ENCODE data around the gene GLCCI1. TPM values are rescaled to one million over a fixed set of nuclear protein-coding genes. Genes with fewer than 3 reads are reported as not detected.

Gene GLCCI1
- 14.6 TPM for polyA plus RNA-seq (ENCODE audit: insufficient read length)

DNA sequence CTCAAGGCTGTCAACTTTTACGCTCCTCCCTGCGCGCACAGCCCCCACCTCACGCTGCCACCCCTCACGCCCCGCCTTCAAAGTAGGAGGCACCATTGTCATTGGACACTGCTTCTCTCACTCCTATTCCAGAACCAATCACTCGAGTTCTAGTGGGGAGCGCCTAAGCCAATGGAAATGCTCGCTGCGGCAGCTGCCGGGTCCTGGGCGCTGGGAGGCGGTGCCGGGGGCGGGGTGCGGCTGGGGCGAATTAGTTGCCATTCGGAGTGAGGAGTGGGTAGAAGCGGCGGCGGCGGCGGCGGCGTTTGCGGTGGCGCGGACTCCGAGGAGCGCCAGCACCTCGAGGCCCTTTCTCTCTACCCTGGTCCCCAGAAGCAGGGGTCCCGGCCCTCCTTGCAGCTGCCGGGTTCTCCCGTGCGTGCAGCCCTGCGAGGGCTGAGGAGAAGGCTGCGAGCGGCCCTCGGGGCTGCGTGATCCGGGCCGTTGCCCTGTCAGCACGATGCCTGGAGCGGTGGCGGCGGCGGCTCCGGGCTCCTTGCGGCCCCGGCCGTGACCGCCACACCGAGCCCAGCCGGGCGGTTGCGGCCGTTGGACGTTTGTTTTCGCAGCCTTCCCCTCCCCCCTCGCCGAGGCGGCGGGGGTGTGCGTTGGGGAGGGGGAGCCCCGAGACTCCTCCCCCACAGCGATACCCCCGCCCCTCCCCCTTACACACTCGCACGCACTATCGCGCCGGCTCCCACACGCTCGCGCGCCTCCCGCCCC, at the start of gene GLCCI1:
Gene GLCCI1, plus strand, starts transcription at position 253 of the 762 bp plus-strand sequence. CDS start 555 bp downstream, outside the sequence.
- DNase-seq (ENCODE audit: low read depth) = peak; percentile 92

DNA sequence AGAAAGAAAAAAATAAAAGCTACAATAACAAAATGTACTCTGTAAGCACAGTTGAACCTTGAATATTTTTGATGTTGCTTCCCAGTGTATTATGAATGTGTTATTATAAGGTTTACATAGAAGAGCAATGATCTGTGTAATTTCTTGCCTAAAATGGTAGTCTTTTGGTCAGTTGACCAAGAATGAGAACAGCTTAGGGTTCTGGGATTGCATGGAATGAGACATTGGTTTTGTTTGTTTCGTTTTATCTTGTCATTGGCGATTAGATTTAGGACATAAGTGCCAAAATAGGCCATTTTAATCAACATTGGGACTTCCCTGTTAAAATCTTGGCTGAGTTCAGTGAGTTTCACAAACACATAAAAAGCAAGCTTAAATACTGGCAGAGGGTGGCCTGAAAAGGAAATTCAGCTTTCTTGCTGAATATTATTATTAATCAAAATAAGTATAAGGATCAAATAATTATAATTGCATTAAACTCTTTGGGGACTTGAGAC, 49.1 kb upstream of the GLCCI1 start:
- DNase-seq (ENCODE audit: low read depth) = no peak

DNA sequence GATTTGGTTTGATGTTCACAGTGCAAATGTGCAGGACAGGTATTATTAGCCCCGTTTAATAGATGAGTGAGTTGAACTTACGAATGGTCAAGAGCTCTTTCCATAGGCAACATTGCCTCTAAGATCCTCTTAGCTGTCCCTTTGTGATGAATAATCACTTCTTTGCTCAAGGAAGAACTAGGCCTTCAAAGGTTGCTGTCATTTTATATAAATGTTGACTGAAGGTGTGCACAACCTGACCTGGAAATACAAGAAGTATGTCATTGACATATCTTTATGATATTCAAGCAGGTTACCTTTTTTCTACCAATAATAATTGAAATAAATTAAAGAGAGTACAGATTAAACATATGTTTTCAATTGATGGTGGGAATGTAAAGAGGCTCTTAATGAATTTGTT, 48.5 kb upstream of the GLCCI1 start:
- no peak for DNase-seq (ENCODE audit: low read depth)

DNA sequence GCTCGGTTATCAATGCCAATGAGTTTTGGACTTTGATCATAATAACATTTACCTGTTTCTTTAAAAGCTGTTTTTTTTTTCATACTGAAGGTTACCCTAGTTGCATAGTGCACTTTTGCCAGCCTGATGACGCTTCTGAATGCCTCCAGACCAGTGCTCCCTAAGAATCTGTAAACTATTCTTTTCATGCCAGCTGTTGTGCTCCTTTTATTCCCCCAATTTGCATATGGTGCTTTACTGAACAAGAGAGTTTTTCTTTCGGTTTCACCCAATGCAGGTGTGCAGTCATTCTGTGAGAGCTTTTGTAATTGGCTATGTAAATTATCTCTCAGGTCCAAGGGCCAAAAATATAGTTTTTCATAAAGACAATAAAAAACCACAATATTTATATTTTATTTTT, 48.1 kb upstream of the GLCCI1 start:
- no peak for DNase-seq (ENCODE audit: low read depth)

DNA sequence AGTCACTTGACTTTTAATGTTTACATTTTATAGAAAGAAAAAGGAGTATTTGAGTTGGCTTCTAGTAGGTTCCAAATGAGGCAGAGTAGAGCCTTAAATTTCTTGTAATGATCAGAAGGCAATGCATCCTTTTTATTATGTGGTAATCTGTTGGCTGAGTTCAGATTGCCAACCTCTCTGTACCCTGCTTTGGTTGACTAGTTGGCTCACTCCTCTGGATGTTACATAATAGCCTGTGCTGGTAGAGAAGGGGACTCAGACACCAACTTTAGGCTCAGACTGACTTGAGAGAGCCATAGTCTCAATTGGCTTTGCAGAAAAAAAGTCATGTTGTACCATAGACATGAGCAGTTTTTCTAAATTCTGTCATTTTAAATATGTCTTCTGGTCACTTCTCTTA, 46.8 kb upstream of the GLCCI1 start:
- no peak for DNase-seq (ENCODE audit: low read depth)

DNA sequence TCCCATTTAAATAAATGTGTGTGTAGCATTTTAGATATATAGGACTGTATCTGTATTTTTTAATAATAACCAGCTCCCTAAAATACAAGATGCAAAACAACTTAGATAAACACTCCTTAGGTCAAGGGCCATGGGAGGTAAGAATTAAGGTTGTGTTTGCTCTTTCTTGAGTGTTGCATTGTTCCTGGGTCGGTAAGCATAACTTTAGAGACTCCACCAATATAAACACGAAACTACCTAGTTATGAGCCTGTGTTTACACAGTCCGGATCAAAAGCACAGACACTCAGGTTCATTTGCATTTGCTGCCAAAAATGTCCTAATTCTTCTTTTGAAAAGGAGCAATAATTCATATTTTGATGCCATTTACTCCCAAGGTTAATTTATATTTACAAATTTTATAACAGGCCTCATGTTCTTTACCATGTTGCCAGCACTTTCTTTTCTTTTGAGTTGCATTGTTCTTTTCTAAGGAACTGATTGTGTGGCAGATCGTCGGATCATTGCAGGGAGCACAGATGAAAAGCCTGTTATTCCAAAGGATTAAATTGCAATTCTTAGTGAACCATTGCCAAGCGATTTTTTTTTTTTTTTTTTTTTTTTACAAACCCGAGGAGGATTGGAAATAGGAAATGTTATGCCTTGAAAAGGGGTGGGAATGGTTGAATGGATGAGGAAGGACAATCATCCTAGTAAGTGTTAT, 45.8 kb upstream of the GLCCI1 start:
- DNase-seq (ENCODE audit: low read depth) = no peak

DNA sequence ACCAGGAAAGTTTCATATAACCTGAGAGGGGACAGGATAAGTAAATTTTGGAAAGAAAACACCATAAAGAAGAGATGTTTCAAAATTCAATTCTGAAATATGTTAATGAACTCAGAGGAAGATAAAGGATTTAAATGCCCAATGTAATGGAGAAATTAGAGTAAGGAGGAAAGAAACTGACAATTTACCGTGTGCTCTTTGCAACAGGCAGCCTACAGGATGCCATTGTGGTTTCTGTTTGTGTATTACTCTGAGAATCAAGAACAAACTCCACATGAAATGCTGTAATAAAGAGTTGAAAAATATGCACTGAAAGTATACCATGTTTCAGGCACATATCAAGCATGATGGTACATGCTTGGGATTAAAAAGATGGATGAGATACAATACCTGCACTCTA, 44.8 kb upstream of the GLCCI1 start:
- DNase-seq (ENCODE audit: low read depth) = no peak

DNA sequence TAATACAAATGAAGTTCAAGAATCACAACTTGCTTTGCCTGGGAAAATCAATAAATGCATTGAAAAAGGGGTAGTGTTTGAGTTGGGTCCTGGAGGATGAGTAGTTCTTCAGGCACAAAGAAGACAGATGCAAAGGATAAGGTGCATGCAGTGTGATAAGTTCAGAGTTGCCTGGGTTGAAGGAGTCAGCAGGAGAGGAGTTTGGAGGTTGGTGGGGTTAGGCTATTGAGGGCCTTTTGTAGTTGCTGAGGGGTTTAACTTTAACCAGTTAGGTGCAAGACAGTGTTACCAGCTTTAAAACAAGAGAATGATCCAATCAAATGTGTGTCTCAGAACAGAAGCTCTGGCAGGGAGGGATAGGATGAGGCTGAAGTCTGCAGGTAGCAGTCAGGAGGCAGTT, 44.3 kb upstream of the GLCCI1 start:
- DNase-seq (ENCODE audit: low read depth) = no peak

DNA sequence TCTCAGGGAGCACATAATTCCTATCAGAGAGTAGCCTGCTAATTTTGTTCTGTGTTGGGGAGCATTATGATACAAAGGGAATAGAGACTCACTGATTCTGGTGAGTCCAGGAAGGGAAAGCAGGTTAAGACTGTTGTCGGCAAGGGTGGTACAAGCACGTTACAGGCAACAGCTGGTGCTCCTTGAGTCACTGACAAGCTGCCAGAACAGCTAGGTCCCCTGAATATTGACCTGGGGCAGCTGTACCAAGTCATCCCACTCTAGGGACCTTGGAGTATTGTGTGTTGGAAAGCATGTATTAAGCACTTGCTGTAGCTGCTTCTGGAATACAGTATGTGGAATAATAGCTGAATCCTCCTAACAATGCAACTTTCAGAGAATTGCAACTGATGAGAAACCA, 37.0 kb upstream of the GLCCI1 start:
- DNase-seq (ENCODE audit: low read depth) = no peak

DNA sequence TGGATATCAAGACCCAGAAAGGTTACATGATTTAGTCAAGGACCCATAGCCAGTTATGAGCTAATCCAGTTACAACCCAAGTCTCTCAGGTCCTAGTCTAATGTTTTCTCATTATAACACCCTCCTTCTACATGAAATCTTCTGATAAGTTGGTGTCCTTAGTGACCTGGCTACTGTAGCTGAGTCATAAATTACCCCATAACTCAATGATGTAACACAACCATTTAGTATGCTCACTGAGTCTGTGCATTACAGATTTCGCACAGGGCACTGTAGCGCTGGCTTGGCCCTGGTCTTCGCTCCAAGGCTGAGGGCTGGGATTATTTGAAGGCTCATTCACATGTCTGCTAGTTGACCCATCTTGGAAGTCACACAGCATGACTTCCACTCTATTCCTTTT, 36.0 kb upstream of the GLCCI1 start:
- DNase-seq (ENCODE audit: low read depth) = no peak

DNA sequence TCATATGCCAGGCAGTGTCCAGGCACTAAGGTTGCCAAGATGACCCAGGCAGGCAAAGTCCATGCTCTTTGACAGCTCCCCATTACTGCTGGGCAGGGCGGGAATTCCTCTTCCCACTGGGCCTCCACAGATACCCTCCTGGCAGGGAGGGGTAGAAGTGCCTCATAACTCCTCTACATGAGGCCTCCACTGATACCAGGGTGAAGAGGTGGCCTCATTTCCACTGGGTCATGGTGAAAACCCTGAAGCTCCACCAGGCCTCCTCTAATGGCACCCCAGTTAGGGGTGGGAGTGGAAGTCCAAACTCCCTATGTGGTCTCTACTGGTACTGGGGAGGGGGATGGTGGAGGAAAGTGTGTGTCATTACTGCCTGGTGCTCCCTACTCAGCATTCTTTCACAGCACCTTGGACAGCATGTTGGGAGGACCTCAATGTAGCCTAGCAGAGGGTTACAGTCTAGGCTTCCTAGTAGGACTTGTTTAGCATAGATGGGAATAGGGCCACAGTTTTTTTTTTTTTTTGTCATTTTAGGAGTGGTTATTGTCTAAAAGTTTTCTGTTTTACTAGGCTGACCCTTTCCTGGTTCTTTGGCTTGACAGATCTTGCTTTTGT, 34.6 kb upstream of the GLCCI1 start:
- no peak for DNase-seq (ENCODE audit: low read depth)

DNA sequence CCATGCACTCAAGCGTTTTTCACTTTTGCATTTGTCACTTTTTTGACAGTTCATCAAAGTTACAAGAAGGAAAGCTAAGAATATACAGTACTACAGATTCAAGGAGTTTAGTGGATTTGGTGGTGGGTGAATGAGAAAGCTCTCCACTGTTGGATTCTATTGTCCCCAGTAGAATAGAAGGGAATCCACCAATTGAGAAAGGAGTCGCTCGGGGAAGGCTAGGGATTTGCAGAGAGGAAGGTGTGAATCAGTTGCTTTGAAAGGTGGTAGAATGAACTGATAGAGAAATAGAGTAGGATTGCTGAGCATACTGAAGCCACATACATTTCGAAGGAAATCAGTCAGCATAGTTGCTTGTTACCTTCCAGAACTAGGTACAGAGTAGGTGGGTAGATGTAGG, 33.7 kb upstream of the GLCCI1 start:
- no peak for DNase-seq (ENCODE audit: low read depth)

DNA sequence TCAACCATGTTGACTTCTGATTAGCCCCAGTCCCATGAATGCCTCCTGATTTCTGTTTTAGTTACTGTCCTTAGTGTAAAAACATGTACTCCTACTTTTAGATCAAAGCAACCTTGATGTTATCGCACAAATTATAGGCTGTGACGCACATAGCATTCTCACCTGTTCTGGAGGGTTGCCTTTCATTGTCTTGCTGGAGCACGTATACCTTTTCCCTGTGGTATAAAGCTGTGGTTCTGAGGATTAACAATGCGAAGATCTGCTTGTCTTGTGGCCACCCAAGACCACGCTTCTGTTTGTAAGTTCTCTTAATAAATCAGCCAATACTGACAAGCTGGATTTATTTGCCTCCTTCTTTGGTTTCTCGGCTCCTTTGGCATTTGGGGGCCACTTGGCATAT, 30.1 kb upstream of the GLCCI1 start:
- no peak for DNase-seq (ENCODE audit: low read depth)

DNA sequence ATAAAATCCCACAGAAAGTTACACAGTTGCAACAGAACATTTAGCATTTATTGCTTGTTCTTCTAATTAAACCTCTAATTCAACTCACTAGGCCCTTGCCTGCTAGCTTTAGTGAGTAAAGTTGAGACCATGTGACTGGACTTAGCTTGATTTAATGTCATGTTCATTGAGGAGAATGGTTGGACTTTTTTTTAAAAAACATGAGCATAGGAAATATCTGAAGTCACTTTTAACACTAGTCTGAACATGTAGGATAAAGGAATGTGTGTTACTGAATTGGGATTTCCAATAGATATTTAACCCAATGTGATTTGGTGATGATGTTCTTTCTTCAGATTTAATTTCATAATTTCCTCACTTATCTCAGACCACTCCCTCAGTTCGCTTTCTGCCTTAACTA, 24.6 kb upstream of the GLCCI1 start:
- no peak for DNase-seq (ENCODE audit: low read depth)

DNA sequence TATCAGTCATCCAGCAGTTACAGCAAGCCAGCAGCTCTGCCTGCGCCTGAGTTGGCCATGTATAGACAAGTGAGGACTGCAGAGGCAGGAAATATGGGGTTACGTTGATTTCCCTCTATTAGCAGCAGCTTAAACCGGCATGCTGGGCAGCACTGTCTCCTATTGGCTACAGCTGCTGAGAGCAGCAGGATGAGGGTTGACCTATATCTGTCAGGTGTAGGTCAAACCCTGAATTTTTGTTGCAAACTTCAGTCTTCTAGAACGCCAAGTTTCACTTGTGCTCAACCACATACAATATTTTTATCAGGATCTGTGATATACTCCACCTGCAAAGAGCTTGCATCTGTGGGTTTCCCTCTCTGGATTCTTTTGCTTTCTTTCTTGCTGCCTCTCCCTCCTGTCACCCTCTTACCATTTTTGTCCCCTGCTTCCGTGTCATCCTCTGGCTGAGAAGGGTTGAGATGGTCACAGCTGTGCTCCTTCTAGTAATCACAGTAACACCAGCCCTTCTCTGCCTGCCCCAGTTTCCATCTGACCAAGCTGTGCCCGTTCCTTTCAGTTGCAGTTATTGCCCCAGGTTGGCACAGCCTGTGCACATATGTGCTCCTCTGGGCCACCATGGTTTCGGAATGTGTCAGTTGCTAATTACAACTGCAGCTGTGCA, 23.8 kb upstream of the GLCCI1 start:
- no peak for DNase-seq (ENCODE audit: low read depth)

DNA sequence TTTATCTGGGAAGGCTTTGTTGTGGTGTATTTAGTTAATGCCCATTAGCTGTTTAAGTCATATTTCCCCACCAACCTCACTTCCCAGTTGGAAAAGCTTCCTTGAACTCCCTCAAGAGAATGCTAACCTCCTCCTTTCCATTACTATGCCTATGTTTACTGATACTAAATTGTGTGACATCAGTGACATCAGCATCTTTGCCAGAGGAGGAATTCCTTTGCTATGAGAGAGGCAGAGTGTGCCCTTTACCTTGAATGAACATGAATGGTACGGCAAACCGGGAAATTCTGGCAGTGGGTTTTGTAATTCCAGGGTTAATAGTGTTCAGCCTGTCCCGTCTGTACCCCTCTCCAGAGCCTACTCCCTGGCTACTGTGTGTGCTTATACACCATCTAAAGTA, 22.1 kb upstream of the GLCCI1 start:
- no peak for DNase-seq (ENCODE audit: low read depth)

DNA sequence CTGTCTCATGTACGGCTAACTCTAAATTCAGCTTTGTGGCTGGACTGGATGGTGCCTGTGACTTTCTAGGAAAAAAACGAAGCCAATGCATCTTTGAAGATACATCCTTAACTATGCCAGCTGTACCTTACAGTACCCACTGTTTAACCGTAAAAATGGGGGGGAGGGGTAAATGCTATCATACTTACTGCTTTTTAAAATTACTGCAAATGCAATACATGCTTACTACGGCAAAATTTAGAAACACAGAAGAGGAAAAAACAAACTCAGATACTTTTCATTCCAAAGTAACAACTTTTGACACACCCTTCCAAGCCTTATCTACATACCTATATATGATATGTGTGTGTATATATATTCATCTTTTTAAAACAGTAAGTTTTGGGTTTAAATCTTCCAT, 20.4 kb upstream of the GLCCI1 start:
- DNase-seq (ENCODE audit: low read depth) = no peak

DNA sequence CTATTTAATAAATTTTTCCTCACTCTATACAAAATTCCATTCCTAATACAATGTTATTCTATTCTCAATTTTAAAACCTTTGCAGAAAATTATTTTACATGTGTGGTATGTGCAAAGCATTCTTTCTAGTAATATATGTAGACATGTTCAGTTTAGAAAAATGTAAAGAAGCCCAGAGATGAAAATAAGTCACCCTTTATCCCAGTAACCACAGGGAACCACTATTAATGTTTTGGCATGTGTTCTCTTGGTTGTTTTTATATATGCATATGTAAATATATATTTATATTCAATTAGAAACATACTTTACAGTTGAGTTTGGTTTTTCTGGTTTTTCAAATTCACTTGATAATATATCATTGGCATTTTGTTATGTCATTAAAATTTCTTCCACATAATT, 14.8 kb upstream of the GLCCI1 start:
- no peak for DNase-seq (ENCODE audit: low read depth)

DNA sequence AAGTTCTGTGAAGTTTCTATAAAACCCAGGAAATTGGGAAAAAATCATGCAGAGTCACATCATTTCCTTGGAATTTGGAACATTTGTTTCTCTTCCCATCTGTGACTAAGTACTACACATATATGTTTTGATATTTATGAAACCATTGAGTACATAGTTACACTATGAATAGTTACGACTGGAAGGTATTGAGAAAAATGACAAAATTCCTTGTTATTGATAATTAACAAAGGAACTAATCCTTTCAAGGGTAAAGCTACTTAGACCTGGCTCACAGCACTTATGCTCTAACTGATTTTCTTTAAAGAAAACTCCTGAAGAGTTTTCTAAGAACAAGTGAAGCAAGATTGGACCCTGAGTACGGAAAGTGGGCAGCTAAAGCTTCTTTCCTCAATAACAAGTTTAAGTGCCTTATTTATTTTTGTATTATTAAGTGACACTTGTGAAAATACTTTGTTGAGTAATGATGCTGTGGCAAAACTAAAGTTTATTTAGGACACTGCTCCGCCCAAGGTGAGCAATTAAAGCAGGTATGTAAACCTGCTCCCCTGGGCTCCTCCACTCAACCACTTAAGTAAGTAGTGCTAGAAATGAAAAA, 12.0 kb upstream of the GLCCI1 start:
- DNase-seq (ENCODE audit: low read depth) = no peak

DNA sequence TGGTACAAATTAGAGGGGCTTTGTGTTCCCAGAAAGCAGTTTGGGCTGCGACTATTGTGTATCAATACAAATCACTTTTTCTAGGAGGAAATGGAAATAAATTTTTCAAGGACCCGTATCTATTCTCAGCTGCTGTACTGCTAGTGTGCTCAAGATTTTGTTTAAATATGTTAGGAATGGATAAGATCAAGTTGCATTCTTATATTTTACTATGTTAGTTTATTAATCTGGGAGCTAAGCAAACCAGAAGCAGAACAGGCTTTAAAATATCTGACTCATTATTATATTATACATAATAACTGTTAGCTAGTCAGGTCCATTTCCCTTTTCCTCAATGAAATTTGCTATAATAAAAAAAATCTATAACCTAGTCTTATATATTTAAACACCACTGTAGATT, 11.1 kb upstream of the GLCCI1 start:
- DNase-seq (ENCODE audit: low read depth) = no peak

DNA sequence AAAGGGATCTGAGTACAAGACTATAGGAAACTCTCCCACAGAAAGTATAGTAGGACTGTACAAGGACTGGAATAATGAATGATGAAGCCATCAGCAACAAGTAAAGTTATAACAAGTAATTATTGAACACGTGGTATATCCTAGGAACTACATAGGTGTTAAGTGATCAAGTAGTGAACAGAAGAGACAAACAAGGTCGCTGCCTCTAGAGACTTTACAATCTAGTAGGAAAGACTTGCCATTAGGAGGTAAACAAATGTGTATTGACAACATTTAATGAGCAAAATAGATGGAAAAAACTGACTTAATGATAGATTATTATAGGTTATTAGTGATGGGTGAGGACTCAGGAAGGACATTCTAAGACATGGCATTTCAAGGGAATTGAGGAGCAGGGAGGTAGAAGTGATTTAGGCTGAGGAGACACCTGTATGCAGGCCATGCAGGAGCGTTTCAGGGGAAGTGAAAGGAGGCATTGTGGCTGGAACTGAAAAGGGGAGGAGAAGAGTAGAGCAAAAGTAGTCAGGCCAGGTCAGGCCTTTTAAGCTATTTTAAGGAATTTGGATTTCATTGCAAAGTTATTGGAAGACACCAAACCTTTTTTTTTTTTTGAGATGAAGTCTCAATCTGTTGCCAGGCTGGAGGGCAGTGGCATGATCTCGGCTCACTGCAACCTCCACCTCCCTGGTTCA, 8.5 kb upstream of the GLCCI1 start:
- no peak for DNase-seq (ENCODE audit: low read depth)

Measured in forelimb muscle (tissue), 1 donor.